Duodenal mucosa (tissue), 2 donors: Measurements from ENCODE around the gene GRIK2.

Experiments used
- H3K27ac ChIP-seq: one replicate; pipeline ENCODE4 v1.7.0; 2013; ENCODE audit warnings: low read depth, low read length
- H3K27me3 ChIP-seq, 2 donors: one replicate each; pipeline ENCODE4 v1.7.0; 2013; ENCODE audit warnings: low read length in 2 of 2, control low read depth in 1 of 2; ENCODE audit not compliant: insufficient read depth in 2 of 2, control insufficient read depth in 1 of 2
- H3K36me3 ChIP-seq, 2 donors: one replicate each; pipeline ENCODE4 v1.7.0; 2013; ENCODE audit warnings: low read length in 2 of 2, control low read depth in 1 of 2; ENCODE audit not compliant: insufficient read depth in 2 of 2, control insufficient read depth in 1 of 2
- H3K4me1 ChIP-seq, 2 donors: one replicate each; pipeline ENCODE4 v1.7.0; 2013; ENCODE audit warnings: low read length in 2 of 2, control low read depth in 1 of 2; ENCODE audit not compliant: insufficient read depth in 2 of 2, control insufficient read depth in 1 of 2
- H3K4me3 ChIP-seq, 2 donors: one replicate each; pipeline ENCODE4 v1.7.0; 2013; ENCODE audit warnings: low read length in 2 of 2, low read depth in 1 of 2
- H3K9ac ChIP-seq, 2 donors: one replicate each; pipeline ENCODE4 v1.7.0; 2013; ENCODE audit warnings: low read length in 2 of 2, low read depth in 1 of 2
- H3K9me3 ChIP-seq, 2 donors: one replicate each; pipeline ENCODE4 v1.7.0; 2013; ENCODE audit warnings: low read length in 2 of 2, control low read depth in 1 of 2; ENCODE audit not compliant: control insufficient read depth in 1 of 2

GRIK2 gene

GRCh38 chr6:101386982-101387381 is 6.5 kb upstream of the GRIK2 start:
- peaks cover under 1 to 12% of the 10 kb centered on the region in 2 donors for H3K27me3 ChIP-seq
- no peak overlapping the region for H3K9ac ChIP-seq
- H3K4me3 ChIP-seq = no peak overlapping the region
- H3K36me3 ChIP-seq = no peaks in the 10 kb centered on the region
- H3K4me1 ChIP-seq = no peaks in the 10 kb centered on the region
- no peak overlapping the region for H3K27ac ChIP-seq
- H3K9me3 ChIP-seq = no peaks in the 10 kb centered on the region

- Histone ChIP-seq H3K4me3 (no peak overlapping the region), H3K27me3 (peaks cover 24 to 34% of the 10 kb centered on the region in 2 donors), H3K4me1 (no peaks in the 10 kb centered on the region), H3K9ac (no peak overlapping the region), H3K9me3 (no peaks in the 10 kb centered on the region), H3K36me3 (no peaks in the 10 kb centered on the region), H3K27ac (no peak overlapping the region)
Measured at GRCh38 chr6:101391772-101392585, 1.5 kb upstream of the GRIK2 start.

- no peak overlapping the region for H3K27ac ChIP-seq
- H3K27me3 ChIP-seq = peaks cover 24 to 34% of the 10 kb centered on the region in 2 donors
Measured at GRCh38 chr6:101392586-101393230, 800 bp upstream of the GRIK2 start.

DNA sequence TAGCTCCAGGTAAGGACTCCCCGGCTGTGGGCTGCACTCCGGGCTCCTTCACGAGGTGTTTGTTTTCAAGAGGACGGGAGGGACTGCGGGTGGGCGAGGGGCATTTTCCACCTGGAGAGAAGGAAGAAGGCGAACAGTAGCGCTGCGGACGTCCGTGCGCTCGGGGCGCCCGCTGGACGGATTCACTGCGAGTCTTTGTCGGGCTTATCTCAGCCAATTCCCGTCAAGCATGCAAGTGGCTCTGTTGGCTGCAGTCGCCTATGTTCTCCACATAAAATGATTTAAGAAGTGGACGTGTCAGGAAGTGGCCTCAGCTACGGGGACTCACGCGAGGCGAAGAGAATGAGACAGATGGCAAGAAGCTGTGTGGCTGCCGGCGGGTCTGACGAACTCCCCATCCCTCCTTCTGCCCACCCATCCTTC is 332 bp downstream of the GRIK2 start:
- H3K4me1 ChIP-seq = no peaks in the 10 kb centered on the region
- H3K36me3 ChIP-seq = no peaks in the 10 kb centered on the region
- H3K9me3 ChIP-seq = peaks cover 0 to 2% of the 10 kb centered on the region in 2 donors
- no peak overlapping the region for H3K4me3 ChIP-seq
- H3K27me3 ChIP-seq = peaks cover 24 to 36% of the 10 kb centered on the region in 2 donors
- H3K27ac ChIP-seq = no peak overlapping the region
- no peak overlapping the region for H3K9ac ChIP-seq

More at GRCh38 chr6:101392586-101393230, 800 bp upstream of the GRIK2 start:
- Histone ChIP-seq H3K9ac (no peak overlapping the region), H3K4me3 (no peak overlapping the region), H3K36me3 (no peaks in the 10 kb centered on the region), H3K4me1 (no peaks in the 10 kb centered on the region), H3K9me3 (no peaks in the 10 kb centered on the region)

DNA sequence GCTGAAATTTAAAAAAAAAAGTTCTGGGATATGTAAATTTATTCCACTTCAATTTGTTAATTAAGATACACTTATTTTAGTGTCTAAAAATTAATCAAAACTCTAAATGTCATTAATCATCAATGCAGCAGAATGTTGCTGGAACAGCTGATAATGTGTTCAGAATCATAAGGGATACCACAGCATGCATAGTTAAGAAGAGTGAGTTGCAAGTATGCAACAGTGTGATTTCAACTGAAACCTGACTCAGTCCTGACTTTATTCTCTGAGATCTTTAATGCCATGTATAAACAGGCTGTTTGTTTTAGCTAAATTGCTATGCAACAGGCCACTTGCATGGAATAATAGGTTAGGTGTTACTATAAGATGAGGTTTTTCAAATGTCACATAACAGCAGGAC is 1.4 kb downstream of the GRIK2 start:
- Histone ChIP-seq H3K9me3 (peaks cover 0 to 3% of the 10 kb centered on the region in 2 donors), H3K4me3 (no peak overlapping the region), H3K36me3 (no peaks in the 10 kb centered on the region), H3K4me1 (no peaks in the 10 kb centered on the region), H3K27me3 (peaks cover 24 to 45% of the 10 kb centered on the region in 2 donors), H3K27ac (no peak overlapping the region), H3K9ac (no peak overlapping the region)

DNA sequence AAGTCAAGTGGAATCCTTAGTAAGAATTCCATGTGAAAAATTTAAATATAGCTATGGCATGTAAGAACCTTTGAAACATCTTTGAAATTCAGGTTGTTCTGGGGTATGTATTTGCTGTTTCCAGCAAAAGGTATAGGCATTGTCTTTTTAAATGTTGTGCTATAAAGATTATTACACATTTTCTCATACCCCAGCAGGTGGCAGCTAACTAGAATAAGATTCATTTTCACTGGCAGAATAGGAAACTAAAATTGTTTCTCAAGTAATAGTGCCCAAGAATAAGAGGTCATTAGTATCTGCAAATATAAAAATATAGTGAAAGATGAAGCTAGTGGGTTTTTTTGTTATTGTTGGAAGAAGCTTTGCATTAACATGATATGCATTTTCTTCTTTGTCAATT is 1.8 kb downstream of the GRIK2 start:
- H3K4me1 ChIP-seq = no peaks in the 10 kb centered on the region
- H3K9ac ChIP-seq = no peak overlapping the region
- no peak overlapping the region for H3K27ac ChIP-seq
- no peak overlapping the region for H3K4me3 ChIP-seq
- H3K27me3 ChIP-seq = peaks cover 24 to 45% of the 10 kb centered on the region in 2 donors
- H3K36me3 ChIP-seq = no peaks in the 10 kb centered on the region
- peaks cover 0 to 3% of the 10 kb centered on the region in 2 donors for H3K9me3 ChIP-seq

DNA sequence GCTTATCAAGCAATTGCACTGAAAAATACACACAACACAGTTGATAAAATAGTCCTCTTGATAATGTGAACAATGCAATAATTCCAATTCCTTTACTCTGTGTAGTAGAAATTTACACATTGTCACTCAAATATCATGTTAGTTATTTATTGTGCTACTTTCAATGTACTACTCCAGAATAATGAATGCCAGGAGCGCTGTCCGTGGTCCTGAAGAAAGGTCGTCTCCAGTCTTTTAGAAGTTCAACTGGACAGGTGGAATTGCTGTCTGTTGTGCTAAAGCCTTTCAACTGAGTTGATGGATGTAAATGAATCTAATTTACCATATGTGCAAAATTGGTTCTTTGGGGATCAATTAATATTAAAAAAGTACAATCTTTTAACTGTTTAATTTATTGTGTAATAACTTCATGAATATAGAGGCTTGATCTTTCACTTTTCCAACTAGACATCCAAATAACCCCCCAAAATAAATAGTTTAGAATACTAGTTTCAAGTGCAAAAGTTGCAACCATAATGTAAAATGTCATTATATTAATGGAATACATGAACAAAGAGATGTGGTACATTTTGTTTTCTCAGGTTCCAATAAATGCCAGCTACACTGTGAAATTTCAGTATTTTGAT is 3.2 kb downstream of the GRIK2 start:
- Histone ChIP-seq H3K4me3 (no peak overlapping the region), H3K27me3 (peaks cover 26 to 53% of the 10 kb centered on the region in 2 donors), H3K27ac (no peak overlapping the region), H3K4me1 (no peaks in the 10 kb centered on the region), H3K9ac (no peak overlapping the region), H3K36me3 (no peaks in the 10 kb centered on the region), H3K9me3 (peaks cover 0 to 3% of the 10 kb centered on the region in 2 donors)

- H3K9me3 ChIP-seq = peaks cover 0 to 3% of the 10 kb centered on the region in 2 donors
- peaks cover 28 to 54% of the 10 kb centered on the region in 2 donors for H3K27me3 ChIP-seq
- no peak overlapping the region for H3K27ac ChIP-seq
- H3K4me1 ChIP-seq = no peaks in the 10 kb centered on the region
- H3K9ac ChIP-seq = no peak overlapping the region
- no peaks in the 10 kb centered on the region for H3K36me3 ChIP-seq
- H3K4me3 ChIP-seq = no peak overlapping the region
Measured at GRCh38 chr6:101397199-101397598, 3.7 kb downstream of the GRIK2 start.

- peaks cover 27 to 57% of the 10 kb centered on the region in 2 donors for H3K27me3 ChIP-seq
- H3K27ac ChIP-seq = no peak overlapping the region
- H3K9me3 ChIP-seq = peaks cover 0 to 3% of the 10 kb centered on the region in 2 donors
- H3K4me3 ChIP-seq = no peak overlapping the region
- H3K9ac ChIP-seq = no peak overlapping the region
- H3K36me3 ChIP-seq = no peaks in the 10 kb centered on the region
- no peaks in the 10 kb centered on the region for H3K4me1 ChIP-seq
Measured at GRCh38 chr6:101398716-101399615, 5.5 kb downstream of the GRIK2 start.
